Sciatic nerve (tissue), 2 donors: Measurements from ENCODE around the gene INF2. TPM values are rescaled to one million over a fixed set of nuclear protein-coding genes. Genes with fewer than 3 reads are reported as not detected.
"Not testable (repeated sequence)": the region's sequence is repeated elsewhere in the genome, so short reads cannot be mapped to it uniquely, and the experiment has no call there.

ENCODE experiments used
- ATAC-seq: fragments of 200-7000 bp; cut with Tn5 transposase; one replicate; pipeline ENCODE4 v1.9.1; 2020; ENCODE audit warnings: mild to moderate bottlenecking, moderate library complexity
- DNase-seq: peaks from one replicate; pipeline ENCODE4 v3.0.0-alpha.2; 2020; ENCODE audit warnings: low spot score
- intact Hi-C: fragments of 100-400 bp; cut with DNase I; formaldehyde crosslinking; loops from one replicate; pipeline ENCODE4 v1.14.2; 2022
- total RNA-seq: library from RNA; stranded (reverse); fragmentation: NEBNext Ultra II Directional; extraction: Animal tissue kit (Norgen Biotek cat#: 25700); gene quantifications from one replicate; pipeline ENCODE4 v1.2.1, GENCODE V29; 2021
- donor health status: DM: no; HTN: no; CAD: no.
- donor health status: DM: no; HTN: no; CAD: no.

Gene INF2
- total RNA-seq, 1 donor from 2014 or later = 343 TPM

- ATAC-seq (no peak), DNase-seq (no peak)
- intact Hi-C loops = no loop called here
These were observed 19.7 kb upstream of the INF2 start for GRCh38 chr14:104669697-104670096.

- intact Hi-C loops, DNase-seq, ATAC-seq: not testable (repeated sequence)
These were observed 18.0 kb upstream of the INF2 start for GRCh38 chr14:104671330-104671977.

DNA sequence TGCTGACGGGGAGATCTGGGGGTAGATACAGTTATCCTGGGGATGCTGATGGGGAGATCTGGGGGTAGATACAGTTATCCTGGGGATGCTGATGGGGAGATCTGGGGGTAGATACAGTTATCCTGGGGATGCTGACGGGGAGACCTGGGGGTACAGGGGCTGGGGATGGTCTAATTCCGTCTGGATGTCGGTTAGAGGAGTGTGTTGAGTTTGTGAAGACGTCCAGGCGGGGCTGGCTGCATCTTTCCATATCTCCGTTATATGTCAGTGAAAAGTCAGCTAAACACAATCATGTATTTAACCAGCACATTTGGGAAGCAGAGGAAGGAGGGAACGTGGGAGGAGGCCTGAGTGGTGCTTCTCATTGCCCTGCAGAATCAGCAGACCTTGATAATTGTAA is 17.3 kb upstream of the INF2 start:
- DNase-seq, ATAC-seq, intact Hi-C loops: not testable (repeated sequence)

DNA sequence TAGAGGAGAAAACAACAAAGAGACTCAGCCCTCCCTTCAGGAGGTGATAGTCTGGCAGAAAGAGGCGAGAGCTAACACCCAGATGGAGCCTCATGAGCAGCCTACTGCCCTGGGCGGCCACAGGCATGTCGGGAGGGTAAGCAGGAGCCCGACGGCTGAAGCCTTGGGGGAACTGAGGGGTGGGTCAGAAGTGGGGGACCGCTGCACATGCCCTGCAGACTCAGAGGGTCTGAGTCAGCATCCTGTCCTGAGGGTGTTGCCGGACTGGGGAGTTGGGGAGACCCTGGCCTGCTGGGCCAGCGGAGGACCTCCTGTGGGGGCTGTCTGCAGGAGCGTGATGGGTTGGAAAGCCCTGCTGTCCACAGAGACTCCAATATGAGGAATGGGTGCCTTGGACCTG is 15.9 kb upstream of the INF2 start:
- ATAC-seq = no peak
- no peak for DNase-seq
- intact Hi-C loops = no loop called here

- ATAC-seq (no peak), DNase-seq (no peak)
- intact Hi-C loops = no loop called here
These were observed 14.0 kb upstream of the INF2 start for GRCh38 chr14:104675447-104675846.

- DNase-seq (peak; percentile 57), ATAC-seq (no peak)
- intact Hi-C loops = no loop called here
These were observed 13.2 kb upstream of the INF2 start for GRCh38 chr14:104676130-104676693.

DNA sequence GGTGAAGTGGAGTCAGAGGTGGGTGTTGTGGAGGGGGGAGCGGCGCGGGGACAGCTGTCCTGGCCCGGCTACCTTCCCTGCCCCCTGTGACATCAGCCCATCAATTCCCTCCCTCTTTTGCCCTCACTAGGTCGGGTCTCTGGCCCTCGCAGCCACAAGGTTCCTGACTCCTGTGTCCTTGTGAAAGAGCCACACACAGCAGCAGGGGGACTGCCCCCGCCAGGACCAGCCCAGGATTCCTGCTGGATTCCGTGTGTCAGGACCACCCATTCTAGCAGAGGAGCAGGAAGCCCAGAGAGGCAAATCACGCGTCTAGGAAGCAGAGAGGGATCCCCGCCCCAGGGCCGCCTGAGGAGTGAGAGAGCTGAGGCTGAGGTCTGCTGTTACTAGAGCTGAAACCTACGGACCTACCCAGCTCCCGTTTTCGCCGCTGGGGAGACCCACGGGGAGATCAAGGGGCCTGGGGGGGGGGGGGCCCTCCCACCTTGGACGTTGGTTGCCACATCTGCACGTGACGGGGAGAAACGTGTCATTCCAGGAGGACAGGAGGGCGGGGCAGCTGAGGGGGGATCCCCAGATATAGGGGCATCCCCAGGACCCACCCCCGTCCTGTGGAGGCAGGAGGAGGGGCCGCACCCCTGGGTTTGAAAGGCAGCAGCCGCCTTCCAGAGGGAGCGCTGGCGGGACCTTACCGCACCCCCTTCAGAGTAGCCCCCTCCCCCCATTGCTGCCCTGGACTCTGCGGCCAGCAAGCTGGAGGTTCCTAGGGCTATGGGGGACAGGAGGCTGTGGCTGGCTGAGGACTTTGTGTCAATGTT is 12.5 kb upstream of the INF2 start:
- intact Hi-C loops = no loop called here
- ATAC-seq = peak; percentile 42
- DNase-seq = peak; percentile 80

GRCh38 chr14:104677512-104678332 is 11.7 kb upstream of the INF2 start:
- DNase-seq (peak; percentile 90), ATAC-seq (peak; percentile 84)
- intact Hi-C loops = no loop called here

- intact Hi-C loops = no loop called here
- ATAC-seq (peak; percentile 23), DNase-seq (peak; percentile 65)
These were observed 11.1 kb upstream of the INF2 start for GRCh38 chr14:104678346-104678745.

DNA sequence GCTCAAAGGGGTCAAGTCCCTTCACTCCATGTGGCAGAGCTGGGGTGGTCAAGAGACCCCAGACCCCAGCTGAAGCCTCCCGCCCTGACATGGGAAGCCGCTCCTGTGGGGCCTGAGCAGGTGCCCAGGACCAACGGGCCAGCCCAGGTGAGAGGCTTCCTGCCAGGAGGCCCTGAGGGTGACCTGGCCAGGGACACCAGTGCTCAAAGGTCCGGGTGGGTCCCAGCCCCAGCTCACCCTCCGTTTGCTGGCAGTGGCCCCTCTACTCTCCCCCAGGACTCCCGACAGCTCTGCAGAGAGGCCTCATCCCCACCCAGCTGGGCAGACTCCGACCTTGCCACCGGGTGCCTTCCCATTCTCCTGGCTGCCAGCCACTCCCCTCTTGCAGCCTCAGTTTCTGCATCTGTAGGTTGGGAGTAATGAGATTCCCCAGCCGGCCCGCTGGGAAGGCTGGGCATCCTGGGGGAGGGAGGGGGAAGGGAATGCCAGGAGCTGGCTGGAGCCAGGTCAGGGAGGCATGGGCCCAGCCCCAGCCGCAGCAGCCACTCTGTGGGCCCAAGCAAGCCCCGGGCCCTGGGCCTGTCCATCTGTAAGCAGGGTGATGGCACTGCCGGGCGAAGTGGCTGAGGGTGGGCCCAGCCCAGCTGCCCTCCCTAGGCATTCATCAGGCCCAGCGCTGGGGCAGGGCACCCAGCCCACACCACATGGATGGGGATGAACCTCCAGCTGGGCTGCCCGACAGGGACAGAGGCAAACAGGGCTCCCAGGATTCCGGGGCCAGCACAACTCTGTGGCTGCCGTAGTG is 10.3 kb upstream of the INF2 start:
- intact Hi-C loops = no loop called here
- no peak for DNase-seq
- no peak for ATAC-seq

GRCh38 chr14:104680056-104680805 is 9.2 kb upstream of the INF2 start:
- intact Hi-C loops = no loop called here
- ATAC-seq = no peak
- DNase-seq = no peak

GRCh38 chr14:104680806-104681688 is 8.4 kb upstream of the INF2 start:
- no peak for DNase-seq
- peak; percentile 9 for ATAC-seq
- intact Hi-C loops = no loop called here

DNA sequence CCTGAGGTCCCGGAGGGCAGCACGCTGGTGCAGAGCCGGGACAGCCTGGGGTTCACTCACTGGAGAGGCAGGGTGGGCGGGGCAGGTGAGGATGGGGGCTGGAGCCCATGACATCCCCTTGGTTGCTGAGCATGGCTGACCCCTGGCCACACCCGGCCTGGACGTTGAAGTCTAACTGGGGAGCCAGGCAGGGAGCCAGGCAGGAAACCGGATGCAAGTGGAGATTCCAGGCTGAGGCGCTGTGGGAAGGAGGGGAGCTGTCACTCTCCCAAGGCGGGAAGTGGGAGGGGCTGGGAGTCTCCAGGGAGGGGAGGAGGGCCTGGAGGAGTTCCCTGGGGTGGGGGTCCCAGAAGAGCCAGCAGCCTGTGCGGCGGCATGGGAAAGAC is 7.7 kb upstream of the INF2 start:
- intact Hi-C loops = no loop called here
- peak; percentile 92 for DNase-seq

DNA sequence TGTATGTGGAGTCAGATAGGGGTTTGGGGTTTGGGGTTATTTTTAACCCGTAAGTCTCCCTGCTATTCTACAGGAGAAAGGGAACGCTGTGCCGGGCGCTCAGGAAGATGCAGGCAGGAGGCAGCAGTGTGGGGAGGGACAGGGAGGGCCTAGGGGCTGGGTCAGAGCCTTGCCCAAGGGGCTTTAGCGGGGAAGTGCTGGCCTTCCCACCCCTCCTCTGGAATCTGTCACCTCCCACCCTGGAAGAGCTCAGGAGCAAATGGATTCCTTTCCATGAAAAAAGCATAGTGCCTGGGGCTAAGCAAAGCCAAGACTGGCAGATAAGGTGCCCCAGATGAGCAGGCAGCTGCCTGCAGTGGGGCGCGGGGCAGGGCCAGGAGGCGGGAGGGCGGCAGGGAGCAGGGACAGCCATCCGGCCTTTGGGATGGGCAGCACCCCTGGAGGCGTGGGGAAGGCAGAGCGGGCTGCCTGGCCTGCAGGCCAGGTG is 7.3 kb upstream of the INF2 start:
- ATAC-seq (no peak), DNase-seq (no peak)
- intact Hi-C loops = no loop called here

More for the DNA sequence above, 7.7 kb upstream of the INF2 start:
- ATAC-seq = peak; percentile 46

DNA sequence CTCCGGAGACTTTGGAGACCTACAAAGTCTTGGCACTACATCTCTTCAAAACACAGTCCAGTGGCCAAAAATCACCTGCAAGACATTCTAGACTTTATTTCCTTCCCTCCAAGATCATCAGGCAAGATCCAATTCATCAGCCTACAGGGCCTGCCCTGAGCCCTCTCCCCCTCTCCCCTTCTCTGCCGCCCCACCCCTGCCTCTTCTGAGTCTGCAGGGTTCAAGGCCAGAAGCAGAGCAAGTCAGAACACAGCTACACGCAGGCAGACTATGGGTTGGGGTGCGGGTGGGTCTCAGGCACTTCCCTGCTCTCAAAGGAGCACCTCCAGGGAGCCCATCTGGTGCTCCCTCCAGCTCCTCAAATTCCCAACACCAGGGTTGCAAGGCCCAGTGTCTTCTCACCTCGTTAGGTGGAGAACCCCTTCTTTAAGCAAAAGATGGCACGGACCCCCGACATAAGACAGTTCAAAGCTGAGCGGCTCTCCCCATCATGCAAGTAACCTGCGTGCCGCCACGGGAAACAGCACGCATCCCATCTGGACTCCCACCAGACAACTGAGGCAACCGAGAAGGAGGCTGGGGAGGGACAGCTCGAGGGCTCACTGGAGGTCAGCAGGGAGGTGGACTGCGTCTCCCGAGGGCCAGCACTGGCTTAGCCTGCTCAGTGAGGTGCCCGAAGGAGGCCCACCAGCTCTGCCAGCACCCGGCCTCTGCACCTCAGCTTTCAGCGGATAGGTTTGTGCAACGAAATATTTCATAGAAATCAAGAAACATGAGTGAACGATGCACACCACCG is 5.6 kb upstream of the INF2 start:
- no peak for ATAC-seq
- intact Hi-C loops = no loop called here

GRCh38 chr14:104684449-104684821 is 5.0 kb upstream of the INF2 start:
- intact Hi-C loops = no loop called here
- ATAC-seq = no peak

More for the DNA sequence above, 5.6 kb upstream of the INF2 start:
- peak; percentile 55 for DNase-seq

More at GRCh38 chr14:104684449-104684821, 5.0 kb upstream of the INF2 start:
- no peak for DNase-seq
